Osteocyte (in vitro differentiated cells): ENCODE measurements around the gene ZBTB24. TPM values are rescaled to one million over a fixed set of nuclear protein-coding genes. Genes with fewer than 3 reads are reported as not detected.

ENCODE experiments used
- DNase-seq: peaks from one replicate; pipeline ENCODE4 v3.0.0; 2021; ENCODE audit warnings: mixed read lengths; ENCODE audit not compliant: unreplicated experiment; ENCODE audit errors: extremely low spot score
- H3K27ac Mint-ChIP-seq: one replicate; pipeline ENCODE4 v1.8.0; 2021; ENCODE audit warnings: mild to moderate bottlenecking, mixed read lengths; ENCODE audit not compliant: unreplicated experiment
- H3K27me3 Mint-ChIP-seq: one replicate; pipeline ENCODE4 v1.8.0; 2021; ENCODE audit warnings: mixed read lengths; ENCODE audit not compliant: unreplicated experiment
- H3K36me3 Mint-ChIP-seq: one replicate; pipeline ENCODE4 v1.8.0; 2021; ENCODE audit warnings: mixed read lengths; ENCODE audit not compliant: unreplicated experiment
- H3K4me1 Mint-ChIP-seq: one replicate; pipeline ENCODE4 v1.8.0; 2021; ENCODE audit warnings: mixed read lengths; ENCODE audit not compliant: unreplicated experiment
- H3K4me3 Mint-ChIP-seq: one replicate; pipeline ENCODE4 v1.8.0; 2021; ENCODE audit warnings: mild to moderate bottlenecking, moderate library complexity, mixed read lengths; ENCODE audit not compliant: unreplicated experiment
- H3K9me3 Mint-ChIP-seq: one replicate; pipeline ENCODE4 v1.8.0; 2021; ENCODE audit warnings: mixed read lengths; ENCODE audit not compliant: unreplicated experiment
- total RNA-seq: library from RNA; stranded (reverse); gene quantifications from 2 replicates; pipeline ENCODE4 v1.2.1, GENCODE V29; 2021
- TF ChIP-seq, protein P1 (sequence below): fragments of 200-600 bp; sonication (generic); IDR thresholded peaks from 2 replicates; pipeline ENCODE4 v1.5.0; 2021; ENCODE audit warnings: antibody characterized with exemption, mild to moderate bottlenecking, moderate library complexity

The ZBTB24 gene
- total RNA-seq, 1 donor from 2014 or later = 6.2 TPM

DNA sequence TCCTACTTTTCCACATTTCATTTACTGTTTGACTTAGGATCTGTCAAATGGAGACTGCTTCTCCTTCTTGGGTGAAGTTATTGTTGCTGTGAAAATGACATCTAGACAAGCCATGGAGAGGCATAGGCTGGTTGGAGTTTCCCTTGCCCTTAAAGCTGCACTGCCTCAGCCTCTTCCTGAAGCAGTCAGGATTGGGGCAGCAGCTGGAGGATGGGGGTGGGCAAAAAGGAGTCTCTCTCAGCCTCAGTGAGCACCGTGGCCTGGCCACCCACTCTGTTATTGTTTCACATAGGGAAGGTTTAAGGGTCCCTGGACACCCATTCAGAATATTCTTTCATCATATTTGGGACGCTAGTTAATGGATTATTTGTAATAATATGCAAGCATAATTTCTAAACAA lies 7.7 kb upstream of the ZBTB24 start:
- no peak overlapping the region for H3K4me3 Mint-ChIP-seq
- H3K27ac Mint-ChIP-seq = no peak overlapping the region
- H3K4me1 Mint-ChIP-seq = no peaks in the 10 kb centered on the region
- peaks cover 53% of the 10 kb centered on the region for H3K27me3 Mint-ChIP-seq
- no peaks in the 10 kb centered on the region for H3K9me3 Mint-ChIP-seq
- TF ChIP-seq, protein P1, sequence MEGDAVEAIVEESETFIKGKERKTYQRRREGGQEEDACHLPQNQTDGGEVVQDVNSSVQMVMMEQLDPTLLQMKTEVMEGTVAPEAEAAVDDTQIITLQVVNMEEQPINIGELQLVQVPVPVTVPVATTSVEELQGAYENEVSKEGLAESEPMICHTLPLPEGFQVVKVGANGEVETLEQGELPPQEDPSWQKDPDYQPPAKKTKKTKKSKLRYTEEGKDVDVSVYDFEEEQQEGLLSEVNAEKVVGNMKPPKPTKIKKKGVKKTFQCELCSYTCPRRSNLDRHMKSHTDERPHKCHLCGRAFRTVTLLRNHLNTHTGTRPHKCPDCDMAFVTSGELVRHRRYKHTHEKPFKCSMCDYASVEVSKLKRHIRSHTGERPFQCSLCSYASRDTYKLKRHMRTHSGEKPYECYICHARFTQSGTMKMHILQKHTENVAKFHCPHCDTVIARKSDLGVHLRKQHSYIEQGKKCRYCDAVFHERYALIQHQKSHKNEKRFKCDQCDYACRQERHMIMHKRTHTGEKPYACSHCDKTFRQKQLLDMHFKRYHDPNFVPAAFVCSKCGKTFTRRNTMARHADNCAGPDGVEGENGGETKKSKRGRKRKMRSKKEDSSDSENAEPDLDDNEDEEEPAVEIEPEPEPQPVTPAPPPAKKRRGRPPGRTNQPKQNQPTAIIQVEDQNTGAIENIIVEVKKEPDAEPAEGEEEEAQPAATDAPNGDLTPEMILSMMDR = no peak
- no peaks in the 10 kb centered on the region for H3K36me3 Mint-ChIP-seq
- no peak for DNase-seq

DNA sequence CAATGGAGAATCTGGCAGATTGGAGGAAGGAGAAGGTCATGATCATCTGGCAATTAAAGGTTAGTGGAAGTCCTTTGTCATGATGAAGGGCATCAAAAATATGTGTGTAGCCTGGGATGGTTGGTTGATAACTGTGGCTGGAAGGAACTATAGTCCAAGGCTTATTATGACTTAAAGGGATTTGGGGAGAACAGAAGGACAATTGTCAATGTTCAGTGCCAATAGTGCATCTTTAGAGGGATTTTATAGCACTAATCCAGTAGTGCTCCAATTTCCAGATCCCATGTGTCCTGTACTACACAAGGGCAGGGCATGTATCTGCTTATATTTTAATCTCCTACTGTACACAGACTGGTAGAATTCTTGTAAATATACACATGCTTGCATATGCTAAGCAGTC lies 5.0 kb upstream of the ZBTB24 start:
- no peak overlapping the region for H3K4me3 Mint-ChIP-seq
- no peaks in the 10 kb centered on the region for H3K4me1 Mint-ChIP-seq
- H3K36me3 Mint-ChIP-seq = no peaks in the 10 kb centered on the region
- peaks cover 33% of the 10 kb centered on the region for H3K27me3 Mint-ChIP-seq
- H3K27ac Mint-ChIP-seq = no peak overlapping the region
- H3K9me3 Mint-ChIP-seq = no peaks in the 10 kb centered on the region
- no peak for DNase-seq
- TF ChIP-seq, protein P1 = no peak

DNA sequence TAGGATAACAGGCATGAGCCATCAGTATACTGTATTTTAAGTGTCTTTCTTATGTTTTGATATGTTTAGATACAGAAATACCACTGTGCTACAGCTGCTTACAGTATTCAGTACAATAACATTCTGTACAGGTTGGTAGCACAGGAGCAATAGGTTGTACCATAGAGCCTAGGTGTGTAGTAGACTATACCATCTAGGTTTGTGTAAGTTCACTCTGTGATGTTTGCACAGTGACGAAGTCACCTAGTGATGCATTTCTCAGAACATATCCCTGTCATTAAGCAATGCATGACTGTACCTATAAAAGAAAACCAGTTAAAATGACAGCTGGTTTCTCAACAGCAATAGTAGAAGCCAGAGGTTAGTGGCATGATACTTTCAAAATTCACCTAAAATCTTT lies 3.0 kb upstream of the ZBTB24 start:
- Mint-ChIP-seq H3K4me1 (peaks cover 12% of the 10 kb centered on the region), H3K36me3 (peaks cover 4% of the 10 kb centered on the region), H3K27me3 (peaks cover 24% of the 10 kb centered on the region), H3K9me3 (no peaks in the 10 kb centered on the region), H3K27ac (no peak overlapping the region), H3K4me3 (no peak overlapping the region)
- no peak for DNase-seq
- TF ChIP-seq, protein P1 = no peak

DNA sequence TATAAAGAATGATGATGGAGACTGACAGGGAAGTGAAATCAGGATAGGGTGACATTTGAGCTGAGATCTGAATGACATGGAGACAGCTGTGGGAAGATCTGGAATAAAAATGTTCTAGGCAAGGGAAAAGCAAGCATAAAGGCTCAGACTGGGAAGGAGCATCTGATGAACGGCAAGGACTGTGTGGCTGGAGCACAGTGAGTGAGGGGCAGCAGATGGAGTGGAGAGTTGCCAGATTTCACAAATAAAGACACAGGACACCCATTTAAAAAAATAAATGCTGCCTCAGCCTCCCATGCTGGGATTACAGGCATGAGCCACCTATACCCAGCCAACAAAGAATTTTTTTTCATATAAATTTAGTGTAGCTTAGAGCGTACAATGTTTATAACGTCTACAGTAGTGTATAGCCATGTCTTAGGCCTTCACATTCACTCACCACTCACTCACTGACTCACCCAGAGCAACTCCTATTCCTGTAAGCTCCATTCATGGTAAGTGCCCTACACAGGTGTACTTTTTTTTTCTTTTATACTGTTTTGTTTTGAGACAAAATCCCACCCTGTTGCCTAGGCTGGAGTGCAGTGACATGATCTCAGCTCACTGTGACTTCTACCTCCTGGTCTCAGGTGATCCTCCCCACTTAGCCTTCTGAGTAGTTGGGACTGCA lies 2.4 kb upstream of the ZBTB24 start:
- Mint-ChIP-seq H3K4me3 (no peak overlapping the region), H3K9me3 (no peaks in the 10 kb centered on the region), H3K4me1 (peaks cover 18% of the 10 kb centered on the region), H3K36me3 (peaks cover 10% of the 10 kb centered on the region), H3K27me3 (peaks cover 22% of the 10 kb centered on the region), H3K27ac (no peak overlapping the region)
- no peak for DNase-seq
- TF ChIP-seq, protein P1 = no peak

DNA sequence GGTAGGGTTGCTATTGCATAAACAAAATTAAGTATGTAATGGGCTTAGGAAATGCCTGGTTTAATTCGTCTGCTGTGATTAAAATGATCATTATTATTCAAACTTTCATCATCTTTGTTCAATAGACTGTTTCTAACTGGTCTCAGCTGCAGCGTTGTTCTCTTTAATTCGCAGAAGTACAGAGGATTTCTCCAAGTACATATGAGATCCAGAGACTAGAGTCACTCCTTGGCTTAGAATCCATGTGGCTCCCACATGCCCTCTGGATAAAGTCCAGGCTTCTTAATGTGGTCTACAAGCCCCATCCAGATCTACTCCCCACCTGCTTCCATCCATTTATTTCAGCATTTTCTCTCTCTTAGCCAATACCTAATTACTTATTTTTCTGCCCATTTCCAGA lies 1.1 kb upstream of the ZBTB24 start:
- no peak for DNase-seq
- TF ChIP-seq, protein P1 = no peak
- Mint-ChIP-seq H3K4me1 (peaks cover 24% of the 10 kb centered on the region), H3K9me3 (no peaks in the 10 kb centered on the region), H3K4me3 (peak overlapping the region; percentile 62), H3K36me3 (peaks cover 14% of the 10 kb centered on the region), H3K27me3 (peaks cover 17% of the 10 kb centered on the region), H3K27ac (peak overlapping the region; percentile 18)
